ENCODE results near the gene KIF6.

The KIF6 gene

DNA sequence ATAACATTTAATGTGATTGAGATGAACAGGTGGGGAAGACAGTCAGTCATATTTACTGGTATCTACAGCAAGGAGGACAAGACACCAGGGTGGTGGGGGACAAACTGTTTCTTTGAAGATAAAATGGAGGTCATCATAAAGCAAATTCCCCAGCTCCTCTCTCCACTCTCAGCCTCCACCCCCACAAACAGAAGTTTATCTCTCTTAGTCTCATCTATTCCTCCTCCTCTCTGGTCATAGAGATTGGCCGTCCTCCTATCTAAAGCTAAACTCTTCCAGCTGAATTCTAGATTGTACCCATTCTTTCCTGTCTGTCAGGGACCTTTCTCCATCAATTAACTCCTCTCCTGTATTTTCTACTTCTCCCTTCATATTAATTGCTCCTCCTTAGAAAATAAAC is 71.1 kb downstream of the KIF6 start:
- no peak for DNase-seq

GRCh38 chr6:39653612-39654011 is 71.6 kb downstream of the KIF6 start:
- DNase-seq = no peak

GRCh38 chr6:39649996-39650395 is 75.2 kb downstream of the KIF6 start:
- no peak for DNase-seq

GRCh38 chr6:39646751-39647420 is 78.3 kb downstream of the KIF6 start:
- no peak for DNase-seq

DNA sequence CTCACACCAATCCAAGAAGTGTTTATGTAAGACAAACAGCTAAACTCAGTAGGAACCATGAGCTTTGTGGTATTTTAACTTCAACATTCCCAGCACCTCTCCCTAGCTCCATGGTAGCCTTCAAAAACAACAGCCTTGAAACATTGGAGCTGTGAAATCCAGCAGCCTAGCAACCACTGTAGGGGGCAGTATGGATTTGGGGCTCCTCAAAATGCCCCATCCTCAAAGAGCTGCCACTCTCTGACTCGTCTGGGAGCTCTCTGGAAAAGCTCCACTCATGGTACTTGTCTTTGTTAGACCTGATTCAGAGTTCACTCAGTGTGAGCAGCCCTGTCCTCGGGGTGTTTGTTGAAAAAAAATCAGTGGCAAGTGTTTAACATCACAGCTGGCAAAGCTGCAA is 82.9 kb downstream of the KIF6 start:
- DNase-seq = no peak

DNA sequence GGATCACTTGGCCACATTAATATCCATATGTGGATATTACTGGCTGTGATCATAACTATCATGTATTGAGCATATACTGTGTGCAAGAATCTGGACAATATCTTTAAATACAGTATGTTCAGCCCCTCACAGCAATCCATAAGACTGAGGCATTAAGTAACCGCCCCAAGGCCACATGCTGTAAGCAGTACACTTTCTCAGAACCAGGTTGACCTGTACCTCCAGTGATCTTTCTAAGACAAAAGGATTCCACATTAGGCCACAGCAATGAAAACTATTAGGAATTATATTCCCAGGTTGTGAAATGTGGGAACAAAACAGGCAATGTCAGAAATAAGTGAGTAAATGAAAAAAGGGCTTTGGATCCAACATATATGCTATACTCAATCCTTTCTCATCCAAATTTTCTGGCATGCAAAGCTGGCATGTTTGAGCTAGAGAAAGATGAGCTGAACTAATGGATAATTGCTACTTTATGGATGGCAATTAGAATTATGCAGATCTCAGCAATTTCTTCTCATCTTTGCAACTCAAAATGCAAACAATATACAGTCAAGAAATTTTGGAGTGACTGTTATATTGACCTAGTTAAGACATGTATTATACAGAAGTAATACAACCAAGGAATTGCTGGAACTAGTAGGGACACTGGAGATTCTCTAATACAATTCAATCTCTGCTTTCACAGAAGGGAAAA is 86.9 kb downstream of the KIF6 start:
- no peak for DNase-seq

DNA sequence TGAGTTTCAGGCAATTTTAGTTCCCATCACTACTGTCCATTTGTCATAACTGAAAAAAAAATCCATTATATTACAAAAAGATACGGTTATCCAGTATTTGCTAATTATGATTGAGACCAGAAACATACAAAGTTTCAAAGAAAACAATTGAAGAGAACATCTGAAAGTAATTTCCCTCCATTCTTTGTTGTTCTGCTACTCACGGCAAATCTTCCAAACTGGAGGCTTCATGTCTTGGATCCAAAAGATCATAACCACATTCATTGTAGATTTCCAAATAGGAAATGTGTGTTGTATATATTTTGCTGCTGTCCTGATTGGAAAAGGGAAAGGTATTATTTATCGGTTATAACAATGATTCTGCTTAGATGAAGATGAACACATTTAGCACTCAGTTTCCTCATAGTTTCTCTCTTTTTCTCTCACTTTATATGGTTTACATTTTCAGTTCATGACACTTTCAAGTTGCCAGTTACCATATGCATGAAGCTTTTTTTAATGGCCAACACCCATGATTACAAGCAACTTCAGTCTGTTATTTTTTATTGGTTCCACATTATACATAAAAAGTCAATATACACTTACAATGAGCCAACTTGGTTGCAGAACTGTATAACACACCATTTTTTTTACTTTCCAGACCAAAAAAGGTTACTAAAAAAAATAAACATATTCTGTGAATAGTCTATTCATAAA is 90.4 kb downstream of the KIF6 start:
- DNase-seq = no peak

GRCh38 chr6:39625209-39625608 is 100.0 kb downstream of the KIF6 start:
- no peak for DNase-seq

DNA sequence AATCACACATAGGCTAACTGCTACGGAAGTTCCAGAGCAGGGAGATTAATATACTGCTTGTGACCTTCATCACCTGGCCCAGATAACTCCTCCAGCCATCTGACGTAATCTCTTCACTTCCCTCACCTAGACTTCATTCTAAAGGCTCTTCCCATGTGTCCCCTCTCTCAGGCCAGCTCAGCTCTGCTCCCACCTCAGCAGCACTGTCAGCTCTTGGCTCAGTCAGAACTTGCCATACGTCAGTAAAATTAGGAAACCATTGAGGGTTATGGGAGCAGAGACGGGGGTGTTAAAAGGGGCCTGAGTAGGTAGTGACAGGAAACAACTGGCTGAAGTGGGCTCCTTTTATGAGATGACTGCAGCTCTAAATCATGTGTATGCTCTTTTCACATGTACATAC is 101.5 kb downstream of the KIF6 start:
- DNase-seq = no peak

GRCh38 chr6:39617520-39617919 is 107.7 kb downstream of the KIF6 start:
- no peak for DNase-seq

DNA sequence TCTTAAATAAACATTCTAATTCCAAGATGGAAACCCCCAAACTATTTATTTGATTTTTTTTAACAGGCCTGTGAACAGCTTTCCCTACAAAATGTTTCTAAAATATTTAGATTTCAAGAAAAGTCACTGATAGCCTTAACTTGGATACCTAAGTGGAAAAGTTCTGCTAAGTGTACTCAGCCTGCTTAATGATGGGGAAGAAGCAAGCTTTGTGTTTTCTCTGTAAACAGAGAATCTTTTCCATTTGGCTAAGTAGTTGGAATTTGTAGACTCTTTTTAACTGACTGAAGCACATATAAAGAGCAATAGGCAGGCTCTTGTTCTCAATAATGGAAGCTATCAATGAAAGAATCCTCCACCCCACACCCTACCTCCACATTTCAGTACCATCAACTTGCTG is 108.2 kb downstream of the KIF6 start:
- DNase-seq = no peak

GRCh38 chr6:39615622-39616021 is 109.6 kb downstream of the KIF6 start:
- no peak for DNase-seq

DNA sequence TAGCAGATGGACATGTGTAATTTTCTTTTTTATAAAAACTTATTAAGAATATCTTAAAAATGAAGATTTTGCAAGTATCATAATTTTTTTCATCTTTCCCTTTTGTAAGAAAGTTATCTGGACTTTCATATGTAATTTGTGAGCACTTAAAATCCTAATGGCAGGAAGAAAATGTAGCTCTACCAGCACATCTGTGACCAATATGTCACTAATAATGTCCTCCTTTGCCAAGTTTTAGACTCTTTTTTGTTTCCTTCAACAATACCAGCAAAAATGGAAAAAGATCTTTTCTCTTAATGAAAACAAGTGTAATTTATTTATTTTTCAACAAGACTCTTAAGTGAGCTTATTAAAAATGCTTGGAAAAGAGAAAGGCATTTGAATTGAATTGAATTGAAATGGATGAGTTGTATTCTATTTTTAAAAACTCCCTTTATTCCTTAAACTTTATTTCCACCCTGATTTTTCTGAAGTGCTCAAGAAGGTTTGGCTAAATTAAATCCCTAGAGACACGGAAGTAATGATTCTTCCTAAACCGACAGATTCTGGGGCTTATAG is 110.7 kb downstream of the KIF6 start:
- no peak for DNase-seq

- no peak for DNase-seq
Observed at GRCh38 chr6:39610221-39610620, 115.0 kb downstream of the KIF6 start.

DNA sequence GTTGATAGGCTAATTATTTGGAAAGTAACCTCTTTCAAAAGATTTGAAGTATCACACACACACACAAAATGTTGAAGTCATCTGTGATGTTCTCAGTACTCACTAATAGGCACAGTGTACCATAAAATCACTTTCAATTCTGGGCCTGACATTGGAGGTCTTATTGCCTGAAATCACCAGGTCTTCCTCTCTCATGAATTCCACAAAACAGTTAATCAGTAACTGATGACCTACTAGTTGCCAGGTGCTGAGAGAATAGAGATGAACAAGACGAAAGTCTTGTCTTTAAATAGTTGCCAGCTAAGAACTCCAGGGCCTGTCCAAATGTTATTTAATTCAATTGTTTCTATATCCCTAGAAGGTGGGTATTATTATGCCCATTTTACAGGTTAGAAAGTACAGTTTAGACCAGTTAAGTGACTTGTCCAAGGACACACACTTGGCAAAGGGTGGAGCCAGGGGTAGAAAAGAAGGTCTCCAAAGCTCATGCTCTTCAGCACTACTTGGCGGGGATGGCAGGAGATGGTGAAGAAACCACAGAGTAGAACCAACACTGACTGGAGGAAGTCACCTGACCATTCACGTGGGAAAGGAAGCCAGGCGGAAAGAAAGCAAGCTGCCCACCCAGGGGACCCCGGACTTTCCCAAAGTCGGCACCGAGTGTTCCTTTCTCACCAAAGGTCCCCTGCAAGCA is 116.4 kb downstream of the KIF6 start:
- no peak for DNase-seq

DNA sequence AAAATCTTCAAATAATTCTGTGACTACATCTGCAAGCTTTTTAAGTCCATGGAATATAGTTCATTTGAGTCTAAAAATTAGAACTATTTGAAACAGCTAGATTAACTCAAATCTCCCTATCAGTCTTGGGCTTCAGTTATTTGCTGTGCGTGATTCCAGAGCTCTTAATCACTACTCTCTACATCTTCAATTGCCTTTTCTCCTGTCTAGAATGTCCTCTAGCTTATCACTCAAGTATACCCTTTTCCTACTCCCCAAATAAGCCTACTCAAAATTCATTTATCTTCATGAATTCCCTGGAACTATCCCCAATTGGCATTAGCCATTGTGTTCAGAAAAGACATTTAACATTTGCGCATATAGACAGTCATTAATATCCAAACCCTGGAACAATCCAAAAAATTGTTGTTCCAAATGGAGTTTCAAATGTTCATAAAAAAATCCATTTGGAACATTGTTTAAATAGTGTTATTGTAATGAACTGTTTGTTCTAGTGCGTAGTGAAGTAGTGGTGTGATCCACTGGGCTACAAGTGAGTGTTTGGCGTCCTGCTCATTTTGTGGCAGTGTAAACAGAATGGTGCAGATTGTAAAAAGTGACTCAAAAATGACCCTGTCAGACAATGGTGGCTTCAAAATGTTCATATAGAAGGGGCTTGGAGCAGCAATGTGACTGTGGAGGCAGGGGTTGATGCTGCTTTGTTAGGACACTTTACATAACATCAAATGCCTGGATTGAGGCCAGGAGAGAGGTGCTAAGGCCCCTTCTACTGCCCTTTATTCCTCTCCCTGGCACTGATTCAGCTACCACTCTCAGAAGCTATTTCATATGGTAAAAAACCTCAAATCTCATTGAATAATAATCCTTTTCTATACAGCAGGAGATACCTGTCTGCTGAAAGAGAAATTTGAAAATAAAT is 122.3 kb downstream of the KIF6 start:
- DNase-seq = no peak

- no peak for DNase-seq
Observed at GRCh38 chr6:39599973-39600372, 125.2 kb downstream of the KIF6 start.

DNA sequence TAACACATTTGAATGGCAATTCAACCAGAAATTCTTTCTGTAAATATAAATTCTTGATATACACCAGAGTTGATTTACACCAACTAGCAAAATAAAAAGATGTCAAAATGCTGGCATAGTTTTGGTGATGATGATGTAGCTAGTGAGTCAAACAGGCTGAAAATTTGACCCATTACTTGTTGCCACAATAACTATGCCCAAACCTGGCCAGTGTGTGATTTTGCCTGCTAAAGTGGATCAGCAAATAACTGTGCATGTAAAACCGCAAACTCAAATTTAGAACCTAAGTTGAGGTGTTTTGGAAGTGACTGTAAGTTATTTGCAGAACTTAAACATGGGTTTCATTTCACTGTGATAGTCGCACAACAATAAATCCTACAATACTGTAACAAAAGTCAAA is 125.9 kb downstream of the KIF6 start:
- no peak for DNase-seq

- no peak for DNase-seq
Observed at GRCh38 chr6:39594285-39594684, 130.9 kb downstream of the KIF6 start.

DNA sequence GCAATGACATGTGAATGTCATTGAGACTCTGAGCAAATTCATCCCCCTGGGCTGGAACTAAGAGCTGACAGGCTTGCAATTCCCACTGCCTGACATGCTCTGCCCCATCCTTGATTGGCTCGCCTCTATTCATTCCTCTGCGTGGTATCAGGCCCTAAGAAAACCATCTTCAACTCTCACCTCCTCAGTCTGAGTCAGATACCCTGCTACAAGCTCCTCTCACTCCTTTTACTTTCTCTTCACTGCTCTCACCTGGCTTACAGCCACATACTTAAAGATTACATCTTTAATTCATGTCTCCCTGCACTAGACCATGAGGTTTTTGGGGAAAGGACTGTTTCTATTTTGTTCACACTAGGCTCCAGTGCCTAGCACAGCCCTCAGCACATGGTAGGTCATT is 131.6 kb downstream of the KIF6 start:
- no peak for DNase-seq

DNA sequence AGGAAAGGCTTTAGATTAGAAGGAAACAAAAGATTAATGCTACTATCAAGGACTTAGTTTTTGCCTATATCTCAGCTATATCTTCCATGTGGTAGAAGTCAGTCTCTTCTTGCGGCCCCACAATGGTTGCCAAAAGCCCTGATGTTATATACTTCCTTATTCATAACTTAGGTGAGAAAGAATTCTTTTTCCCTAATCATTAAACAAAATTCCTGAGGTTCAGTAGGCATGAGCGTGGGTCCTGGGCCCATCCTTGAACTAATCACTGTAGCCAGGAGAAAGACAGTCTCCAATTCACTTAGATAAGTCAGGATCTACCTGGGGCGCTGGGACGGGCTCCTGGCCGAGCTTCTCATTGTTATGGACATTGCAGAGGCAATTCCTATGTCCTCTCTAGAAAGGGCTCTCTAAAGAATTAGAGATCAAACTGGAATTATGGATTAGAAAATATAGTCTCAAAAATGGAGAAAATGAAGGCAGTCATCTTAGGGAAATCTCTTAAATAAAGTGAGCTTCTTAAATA is 134.3 kb downstream of the KIF6 start:
- DNase-seq = no peak

GRCh38 chr6:39587080-39587479 is 138.1 kb downstream of the KIF6 start:
- no peak for DNase-seq
